ENCODE data around the gene GCNT1. TPM values are rescaled to one million over a fixed set of nuclear protein-coding genes. Genes with fewer than 3 reads are reported as not detected.

Gene GCNT1
- total RNA-seq, 1 experiment from 2014 or later, result 0.29 TPM

DNA sequence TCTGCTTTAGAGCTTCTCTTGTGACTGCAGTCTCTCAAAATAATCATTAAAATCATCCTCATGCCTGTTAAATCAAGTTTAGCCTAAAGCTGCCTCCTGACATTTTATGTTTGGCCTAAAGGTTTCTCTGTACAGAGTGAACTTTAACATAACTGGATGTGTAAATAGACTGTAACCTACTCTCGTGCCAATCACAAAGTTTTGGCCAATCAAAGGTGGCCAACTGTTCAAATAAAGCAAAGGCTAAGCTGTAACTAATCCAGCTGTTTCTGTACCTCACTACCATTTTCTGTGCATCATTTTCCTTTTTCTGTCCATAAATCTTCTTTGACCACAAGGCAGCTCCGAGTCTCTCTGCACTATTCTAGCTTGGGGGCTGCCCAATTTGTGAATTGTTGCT, 86.2 kb downstream of the GCNT1 start:
- intact Hi-C loops (cut with micrococcal nuclease), result no loop called here
- ChIA-PET CTCF (no interaction called here), POLR2A (ENCODE audit: unreplicated experiment) (no interaction called here)
- Histone ChIP-seq H4K20me1 (ENCODE audit: low read length) (no peaks in the 10 kb centered on the region), H3K4me3 (ENCODE audit: low read length) (no peak overlapping the region), H3K27ac (ENCODE audit: low read length) (no peak overlapping the region), H3K4me1 (ENCODE audit: insufficient read depth, low read length) (no peaks in the 10 kb centered on the region), H3F3A (ENCODE audit: low read length, unreplicated experiment) (no peaks in the 10 kb centered on the region), H3K27me3 (ENCODE audit: low read length) (no peaks in the 10 kb centered on the region), H3K79me2 (ENCODE audit: low read length) (no peaks in the 10 kb centered on the region), H3K9me2 (replicated peaks; ENCODE audit: low read length) (no peaks in the 10 kb centered on the region), H2AFZ (ENCODE audit: low read length) (no peak overlapping the region), H3K4me2 (ENCODE audit: low read length) (no peak overlapping the region), H3K9me3 (ENCODE audit: low read length) (no peaks in the 10 kb centered on the region), H3K36me3 (ENCODE audit: low read depth, low read length) (no peaks in the 10 kb centered on the region), H3K9ac (ENCODE audit: low read length) (no peak overlapping the region)
- DNase-seq (no peak), ATAC-seq (no peak)
- no TSS peak for BruUV-seq (replicated peaks)
- TF ChIP-seq EZH2 (IDR thresholded peaks at IDR 0.05; ENCODE audit: low read length, unreplicated experiment) (no peak), EZH2phosphoT487 (IDR thresholded peaks at IDR 0.05; ENCODE audit: borderline replicate concordance, low read length) (no peak)
- TF ChIP-seq, protein P1, sequence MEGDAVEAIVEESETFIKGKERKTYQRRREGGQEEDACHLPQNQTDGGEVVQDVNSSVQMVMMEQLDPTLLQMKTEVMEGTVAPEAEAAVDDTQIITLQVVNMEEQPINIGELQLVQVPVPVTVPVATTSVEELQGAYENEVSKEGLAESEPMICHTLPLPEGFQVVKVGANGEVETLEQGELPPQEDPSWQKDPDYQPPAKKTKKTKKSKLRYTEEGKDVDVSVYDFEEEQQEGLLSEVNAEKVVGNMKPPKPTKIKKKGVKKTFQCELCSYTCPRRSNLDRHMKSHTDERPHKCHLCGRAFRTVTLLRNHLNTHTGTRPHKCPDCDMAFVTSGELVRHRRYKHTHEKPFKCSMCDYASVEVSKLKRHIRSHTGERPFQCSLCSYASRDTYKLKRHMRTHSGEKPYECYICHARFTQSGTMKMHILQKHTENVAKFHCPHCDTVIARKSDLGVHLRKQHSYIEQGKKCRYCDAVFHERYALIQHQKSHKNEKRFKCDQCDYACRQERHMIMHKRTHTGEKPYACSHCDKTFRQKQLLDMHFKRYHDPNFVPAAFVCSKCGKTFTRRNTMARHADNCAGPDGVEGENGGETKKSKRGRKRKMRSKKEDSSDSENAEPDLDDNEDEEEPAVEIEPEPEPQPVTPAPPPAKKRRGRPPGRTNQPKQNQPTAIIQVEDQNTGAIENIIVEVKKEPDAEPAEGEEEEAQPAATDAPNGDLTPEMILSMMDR (conservative IDR thresholded peaks at IDR 0.05; ENCODE audit: low read depth, low read length), result no peak

DNA sequence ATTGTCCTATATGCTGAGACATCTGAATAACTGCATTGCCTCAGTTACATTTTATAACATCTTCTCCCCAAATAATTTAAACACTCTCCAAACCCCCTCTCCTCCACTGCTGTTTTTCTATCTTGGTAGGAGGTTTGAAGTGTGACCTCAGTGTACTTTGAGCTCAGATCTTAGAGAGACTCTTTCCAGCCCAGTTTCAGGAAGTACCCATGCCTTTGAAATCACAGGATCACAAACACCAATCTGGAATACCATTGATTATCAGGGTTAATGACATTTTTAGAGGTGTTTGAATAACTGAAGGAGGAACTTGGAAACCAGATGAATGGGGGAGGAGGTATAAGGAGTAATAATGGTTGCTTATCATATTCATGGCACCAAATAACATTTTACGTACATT, 93.2 kb downstream of the GCNT1 start:
- CTCF ChIA-PET, result no interaction called here

DNA sequence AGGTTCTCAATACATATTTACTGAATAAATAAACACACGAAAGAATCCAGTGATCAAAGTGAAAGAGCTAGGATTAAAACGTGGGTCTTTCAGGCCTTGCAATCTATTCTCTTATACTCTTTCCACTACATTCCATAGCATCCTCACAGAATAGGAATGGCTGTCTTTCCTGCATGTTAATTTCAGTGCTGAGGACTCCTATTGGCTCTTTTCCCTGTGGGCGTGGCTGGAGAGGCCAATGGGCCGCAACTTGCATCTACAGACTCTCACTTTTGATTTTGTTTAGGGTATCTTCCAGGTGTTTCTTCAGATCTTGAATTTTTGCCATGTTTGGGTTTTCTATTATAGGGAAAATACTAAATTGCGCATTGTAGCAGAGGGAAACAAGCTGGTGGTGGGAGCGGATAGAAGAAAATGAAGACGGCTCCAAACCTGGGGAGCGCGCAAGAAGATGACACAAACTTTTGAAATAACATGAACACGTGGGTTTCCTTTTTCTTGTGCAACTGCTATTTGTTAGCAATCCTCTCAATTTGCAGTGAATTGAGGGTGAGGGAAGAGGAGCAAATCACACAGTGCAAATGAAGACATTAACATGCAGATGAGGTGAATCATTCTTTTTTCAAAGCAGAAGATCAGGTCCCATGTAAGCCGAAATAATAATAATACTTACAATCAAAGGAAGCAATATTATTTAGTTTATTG, 93.9 kb downstream of the GCNT1 start:
- ChIA-PET CTCF (no interaction called here), POLR2A (ENCODE audit: unreplicated experiment) (no interaction called here)
- TF ChIP-seq EZH2 (IDR thresholded peaks at IDR 0.05; ENCODE audit: low read length, unreplicated experiment) (no peak), EZH2phosphoT487 (IDR thresholded peaks at IDR 0.05; ENCODE audit: borderline replicate concordance, low read length) (no peak)
- TF ChIP-seq, protein P1 (conservative IDR thresholded peaks at IDR 0.05; ENCODE audit: low read depth, low read length), result no peak
- no TSS peak for BruUV-seq (replicated peaks)
- no peaks in the 10 kb centered on the region for H3K27me3 ChIP-seq (ENCODE audit: low read length)
- no peak overlapping the region for H3K4me2 ChIP-seq (ENCODE audit: low read length)
- ATAC-seq (no peak), DNase-seq (no peak)
- H3F3A ChIP-seq (ENCODE audit: low read length, unreplicated experiment), result no peaks in the 10 kb centered on the region
- H2AFZ ChIP-seq (ENCODE audit: low read length), result no peak overlapping the region
- H4K20me1 ChIP-seq (ENCODE audit: low read length), result no peaks in the 10 kb centered on the region
- H3K79me2 ChIP-seq (ENCODE audit: low read length), result no peaks in the 10 kb centered on the region
- H3K4me3 ChIP-seq (ENCODE audit: low read length), result no peak overlapping the region
- H3K36me3 ChIP-seq (ENCODE audit: low read depth, low read length), result no peaks in the 10 kb centered on the region
- intact Hi-C loops (cut with micrococcal nuclease), result no loop called here
- H3K27ac ChIP-seq (ENCODE audit: low read length), result no peak overlapping the region
- no peaks in the 10 kb centered on the region for H3K4me1 ChIP-seq (ENCODE audit: insufficient read depth, low read length)
- H3K9ac ChIP-seq (ENCODE audit: low read length), result no peak overlapping the region
- H3K9me3 ChIP-seq (ENCODE audit: low read length), result no peaks in the 10 kb centered on the region
- H3K9me2 ChIP-seq (replicated peaks; ENCODE audit: low read length), result no peaks in the 10 kb centered on the region

More for the DNA sequence above, 93.2 kb downstream of the GCNT1 start:
- H2AFZ ChIP-seq (ENCODE audit: low read length), result no peak overlapping the region
- no peaks in the 10 kb centered on the region for H3F3A ChIP-seq (ENCODE audit: low read length, unreplicated experiment)
- H3K9me3 ChIP-seq (ENCODE audit: low read length), result no peaks in the 10 kb centered on the region
- H3K4me1 ChIP-seq (ENCODE audit: insufficient read depth, low read length), result no peaks in the 10 kb centered on the region
- ATAC-seq, result no peak
- POLR2A ChIA-PET (ENCODE audit: unreplicated experiment), result no interaction called here
- BruUV-seq (replicated peaks), result no TSS peak
- intact Hi-C loops (cut with micrococcal nuclease), result no loop called here
- H3K79me2 ChIP-seq (ENCODE audit: low read length), result no peaks in the 10 kb centered on the region
- no peak overlapping the region for H3K9ac ChIP-seq (ENCODE audit: low read length)
- no peak overlapping the region for H3K27ac ChIP-seq (ENCODE audit: low read length)
- TF ChIP-seq EZH2 (IDR thresholded peaks at IDR 0.05; ENCODE audit: low read length, unreplicated experiment), result no peak
- TF ChIP-seq EZH2phosphoT487 (IDR thresholded peaks at IDR 0.05; ENCODE audit: borderline replicate concordance, low read length), result no peak
- TF ChIP-seq, protein P1 (conservative IDR thresholded peaks at IDR 0.05; ENCODE audit: low read depth, low read length), result no peak
- no peak for DNase-seq
- H3K4me2 ChIP-seq (ENCODE audit: low read length), result no peak overlapping the region
- H3K9me2 ChIP-seq (replicated peaks; ENCODE audit: low read length), result no peaks in the 10 kb centered on the region
- H3K27me3 ChIP-seq (ENCODE audit: low read length), result no peaks in the 10 kb centered on the region
- H3K4me3 ChIP-seq (ENCODE audit: low read length), result no peak overlapping the region
- H4K20me1 ChIP-seq (ENCODE audit: low read length), result no peaks in the 10 kb centered on the region
- H3K36me3 ChIP-seq (ENCODE audit: low read depth, low read length), result no peaks in the 10 kb centered on the region

All from PC-3 (cell line).